Measurements from ENCODE around the gene PPIG. TPM values are rescaled to one million over a fixed set of nuclear protein-coding genes. Genes with fewer than 3 reads are reported as not detected.
"Not testable (repeated sequence)": the region's sequence is repeated elsewhere in the genome, so short reads cannot be mapped to it uniquely, and the experiment has no call there.

The PPIG gene
- total RNA-seq, 4 donors from 2014 or later: 17.6 to 32.8 (median 28.8) TPM

- no peak for DNase-seq
- Histone ChIP-seq H3K27ac (no peak overlapping the region), H3K4me3 (no peak overlapping the region), H3K27me3 (no peaks in the 10 kb centered on the region), H3K9me3 (no peaks in the 10 kb centered on the region), H3K36me3 (peaks cover 0 to 51% (median 0%) of the 10 kb centered on the region in 3 donors), H3K4me1 (no peaks in the 10 kb centered on the region)
- WGBS, 2 donors: 85 to 93% methylated on average over 1 of the region's 1 CpG
- intact Hi-C loops (cut with DNase I): no loop called here
- TF ChIP-seq POLR2A (IDR thresholded peaks at IDR 0.05) (no peak), CTCF (IDR thresholded peaks at IDR 0.05) (no peak)
Measured at GRCh38 chr2:169561364-169561763, 22.8 kb upstream of the PPIG start.

- intact Hi-C loops (cut with DNase I); H3K4me1 ChIP-seq; H3K27me3 ChIP-seq; H3K27ac ChIP-seq; H3K4me3 ChIP-seq; H3K9me3 ChIP-seq; DNase-seq: not testable (repeated sequence)
- peaks cover 0 to 45% (median 0%) of the 10 kb centered on the region in 3 donors for H3K36me3 ChIP-seq
- 94 to 96% methylated on average over 5 of the region's 5 CpGs for WGBS, 2 donors
Measured at GRCh38 chr2:169562084-169562483, 22.1 kb upstream of the PPIG start.

GRCh38 chr2:169562519-169562918 is 21.6 kb upstream of the PPIG start:
- WGBS, 2 donors: 89 to 91% methylated on average over 2 of the region's 2 CpGs
- no peak for DNase-seq
- H3K9me3 ChIP-seq: no peaks in the 10 kb centered on the region

GRCh38 chr2:169565686-169566085 is 18.5 kb upstream of the PPIG start:
- TF ChIP-seq POLR2A (IDR thresholded peaks at IDR 0.05) (no peak), CTCF (IDR thresholded peaks at IDR 0.05) (no peak)
- Histone ChIP-seq H3K4me3 (no peak overlapping the region), H3K27me3 (no peaks in the 10 kb centered on the region), H3K27ac (no peak overlapping the region), H3K9me3 (no peaks in the 10 kb centered on the region), H3K36me3 (peaks cover 0 to 31% (median 0%) of the 10 kb centered on the region in 3 donors), H3K4me1 (peaks cover 0 to 13% (median 0%) of the 10 kb centered on the region in 3 donors)
- WGBS, 2 donors: 50 to 63% methylated on average over 1 of the region's 1 CpG
- DNase-seq: no peak
- intact Hi-C loops (cut with DNase I): no loop called here

More at GRCh38 chr2:169562519-169562918, 21.6 kb upstream of the PPIG start:
- Histone ChIP-seq H3K4me3 (no peak overlapping the region), H3K36me3 (peaks cover 0 to 48% (median 0%) of the 10 kb centered on the region in 3 donors), H3K27me3 (no peaks in the 10 kb centered on the region), H3K4me1 (no peaks in the 10 kb centered on the region), H3K27ac (no peak overlapping the region)
- intact Hi-C loops (cut with DNase I): no loop called here
- TF ChIP-seq CTCF (IDR thresholded peaks at IDR 0.05) (no peak), POLR2A (IDR thresholded peaks at IDR 0.05) (no peak)

- TF ChIP-seq CTCF (IDR thresholded peaks at IDR 0.05) (no peak), POLR2A (IDR thresholded peaks at IDR 0.05) (no peak)
- Histone ChIP-seq H3K36me3 (peaks cover 0 to 12% (median 0%) of the 10 kb centered on the region in 3 donors), H3K9me3 (no peaks in the 10 kb centered on the region), H3K4me3 (no peak overlapping the region), H3K27me3 (no peaks in the 10 kb centered on the region), H3K4me1 (peaks cover 5 to 41% (median 9%) of the 10 kb centered on the region in 3 donors), H3K27ac (no peak overlapping the region)
- no peak for DNase-seq
- intact Hi-C loops (cut with DNase I): no loop called here
- WGBS, 2 donors: 85 to 89% methylated on average over 2 of the region's 2 CpGs
Measured at GRCh38 chr2:169569948-169570347, 14.2 kb upstream of the PPIG start.

GRCh38 chr2:169570752-169571151 is 13.4 kb upstream of the PPIG start:
- DNase-seq; H3K27ac ChIP-seq; H3K27me3 ChIP-seq; H3K9me3 ChIP-seq; H3K4me3 ChIP-seq; intact Hi-C loops (cut with DNase I): not testable (repeated sequence)
- Histone ChIP-seq H3K4me1 (peaks cover 5 to 41% (median 9%) of the 10 kb centered on the region in 3 donors), H3K36me3 (peaks cover 0 to 12% (median 0%) of the 10 kb centered on the region in 3 donors)
- WGBS, 2 donors: 80 to 84% methylated on average over 4 of the region's 4 CpGs
